Upper lobe of left lung (tissue), 6 donors: ENCODE measurements around the gene IKBKG. TPM values are rescaled to one million over a fixed set of nuclear protein-coding genes. Genes with fewer than 3 reads are reported as not detected.

ENCODE experiments used
- ATAC-seq, 2 donors: fragments of 200-7000 bp; cut with Tn5 transposase; one replicate each; pipeline ENCODE4 v1.9.1; 2022; ENCODE audit warnings: mild to moderate bottlenecking in 2 of 2, moderate library complexity in 2 of 2; ENCODE audit not compliant: low FRiP score in 2 of 2
- DNase-seq, 2 donors: peaks; one replicate each; pipeline ENCODE4 v3.0.0-alpha.2; 2019 to 2020
- H3K27ac ChIP-seq, 4 donors: fragments of 200-600 bp; sonication (generic); one replicate each; pipeline ENCODE4 v1.5.1; 2016 to 2019
- H3K27me3 ChIP-seq, 4 donors: fragments of 200-600 bp; sonication (generic); one replicate each; pipeline ENCODE4 v1.5.1; 2017 to 2019
- H3K36me3 ChIP-seq, 4 donors: fragments of 200-600 bp; sonication (generic); one replicate each; pipeline ENCODE4 v1.5.1; 2016 to 2019
- H3K4me1 ChIP-seq, 4 donors: fragments of 200-600 bp; sonication (generic); one replicate each; pipeline ENCODE4 v1.5.1; 2018 to 2019
- H3K4me3 ChIP-seq, 4 donors: fragments of 200-600 bp; sonication (generic); one replicate each; pipeline ENCODE4 v1.5.1; 2017 to 2019; ENCODE audit warnings: mild to moderate bottlenecking in 2 of 4, moderate library complexity in 1 of 4
- H3K9me3 ChIP-seq, 4 donors: fragments of 200-600 bp; sonication (generic); one replicate each; pipeline ENCODE4 v1.5.1; 2018 to 2019
- EP300 ChIP-seq, 4 donors: sonication (generic); formaldehyde crosslinking; IDR thresholded peaks; one replicate each; pipeline ENCODE4 v1.5.1; 2017; ENCODE audit warnings: antibody characterized with exemption in 4 of 4, control low read depth in 2 of 4
- POLR2A ChIP-seq, 4 donors: fragments of 450-650 bp; IDR thresholded peaks; one replicate each; pipeline ENCODE4 v1.5.1; 2016 to 2017; ENCODE audit warnings: antibody characterized with exemption in 4 of 4, mild to moderate bottlenecking in 2 of 4
- POLR2AphosphoS5 ChIP-seq, 2 donors: sonication (generic); formaldehyde crosslinking; IDR thresholded peaks; one replicate each; pipeline ENCODE4 v1.5.1; 2017; ENCODE audit warnings: antibody characterized with exemption in 2 of 2
- WGBS, 2 donors: methylation state at CpG; one replicate each; pipeline ENCODE4 v1.1.5; 2017 to 2018; 5-methylcytosine and 5-hydroxymethylcytosine counted together
- total RNA-seq, 6 donors: library from RNA; depleted of rRNA in 4 of 6; stranded (reverse); fragments of >200 nt in 4 of 6; gene quantifications; one replicate each; pipeline versions ENCODE4 v1.1.0 to v1.2.1, GENCODE V29; 2016 to 2021
- TF ChIP-seq, protein P1 (sequence below), 6 experiments: fragments of 450-650 bp in 4 of 6; fragments of 200-600 bp in 2 of 6; sonication (generic) in 2 of 6; IDR thresholded peaks; one replicate each; pipeline ENCODE4 v1.5.1; 2016 to 2019; ENCODE audit warnings: antibody characterized with exemption in 6 of 6
- donor health status: DM: no; HTN: no; CAD: no; lungs with moderate emphysema.
- donor health status: DM: no; HTN: yes; CAD: no; lungs with severe emphysema.

Gene IKBKG
- total RNA-seq, 6 donors from 2014 or later = 11.1 to 46.3 (median 39.7) TPM

DNA sequence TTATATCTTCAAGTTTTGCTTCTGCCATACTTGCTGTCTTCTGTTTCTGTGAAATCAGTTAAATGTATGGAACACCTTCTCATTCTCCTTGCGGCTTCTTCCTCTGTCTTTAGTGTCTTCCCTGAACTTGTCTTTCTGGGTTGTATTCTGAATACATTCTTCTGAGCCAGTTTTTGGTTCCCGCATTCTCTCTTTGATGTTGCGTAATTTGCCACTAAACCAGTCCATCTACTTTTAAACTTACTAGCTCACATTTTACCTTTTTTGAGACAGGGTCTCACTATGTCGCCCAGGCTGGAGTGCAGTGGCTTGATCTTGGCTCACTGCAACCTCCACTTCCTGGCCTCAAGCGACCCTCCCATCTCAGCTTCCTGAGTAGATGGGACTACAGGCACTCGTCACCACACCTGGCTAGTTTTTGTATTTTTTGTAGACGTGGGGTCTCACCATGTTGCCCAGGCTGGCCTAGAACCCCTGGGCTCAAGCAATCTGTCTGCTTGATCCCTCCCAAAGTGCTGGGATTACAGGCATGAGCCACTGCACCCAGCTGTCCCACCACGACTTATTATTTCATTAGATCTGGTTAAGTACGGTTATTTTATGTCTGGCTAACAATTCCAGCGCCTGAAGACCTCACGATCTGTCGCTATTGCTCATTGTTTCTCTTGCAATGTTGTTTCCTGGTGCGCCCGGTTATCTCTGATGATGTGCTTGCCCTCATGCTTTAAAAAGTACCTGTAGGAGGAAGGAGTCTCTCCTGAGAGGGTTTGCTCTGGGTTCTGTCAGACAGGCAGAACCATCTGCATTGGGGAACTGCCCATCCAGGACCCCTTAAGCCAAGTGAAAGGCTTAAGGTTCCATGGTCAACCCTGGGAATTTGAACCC is 21.6 kb upstream of the IKBKG start:
- DNase-seq (no peak), ATAC-seq (no peak)
- peaks cover 4 to 11% (median 5%) of the 10 kb centered on the region in 4 donors for H3K4me1 ChIP-seq
- H3K9me3 ChIP-seq = no peaks in the 10 kb centered on the region
- no peaks in the 10 kb centered on the region for H3K36me3 ChIP-seq
- TF ChIP-seq, protein P1, sequence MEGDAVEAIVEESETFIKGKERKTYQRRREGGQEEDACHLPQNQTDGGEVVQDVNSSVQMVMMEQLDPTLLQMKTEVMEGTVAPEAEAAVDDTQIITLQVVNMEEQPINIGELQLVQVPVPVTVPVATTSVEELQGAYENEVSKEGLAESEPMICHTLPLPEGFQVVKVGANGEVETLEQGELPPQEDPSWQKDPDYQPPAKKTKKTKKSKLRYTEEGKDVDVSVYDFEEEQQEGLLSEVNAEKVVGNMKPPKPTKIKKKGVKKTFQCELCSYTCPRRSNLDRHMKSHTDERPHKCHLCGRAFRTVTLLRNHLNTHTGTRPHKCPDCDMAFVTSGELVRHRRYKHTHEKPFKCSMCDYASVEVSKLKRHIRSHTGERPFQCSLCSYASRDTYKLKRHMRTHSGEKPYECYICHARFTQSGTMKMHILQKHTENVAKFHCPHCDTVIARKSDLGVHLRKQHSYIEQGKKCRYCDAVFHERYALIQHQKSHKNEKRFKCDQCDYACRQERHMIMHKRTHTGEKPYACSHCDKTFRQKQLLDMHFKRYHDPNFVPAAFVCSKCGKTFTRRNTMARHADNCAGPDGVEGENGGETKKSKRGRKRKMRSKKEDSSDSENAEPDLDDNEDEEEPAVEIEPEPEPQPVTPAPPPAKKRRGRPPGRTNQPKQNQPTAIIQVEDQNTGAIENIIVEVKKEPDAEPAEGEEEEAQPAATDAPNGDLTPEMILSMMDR (IDR thresholded peaks at IDR 0.05) = no peak
- TF ChIP-seq EP300 (IDR thresholded peaks at IDR 0.05) = no peak
- no peak for TF ChIP-seq POLR2A (IDR thresholded peaks at IDR 0.05)
- no peak for TF ChIP-seq POLR2AphosphoS5 (IDR thresholded peaks at IDR 0.05)
- no peak overlapping the region for H3K4me3 ChIP-seq
- 71 to 73% methylated on average over 13 to 14 of the region's 14 CpGs for WGBS, 2 donors
- no peaks in the 10 kb centered on the region for H3K27me3 ChIP-seq
- peak overlapping the region in 1 of 4 donors; percentile 27 for H3K27ac ChIP-seq

- H3K27me3 ChIP-seq = no peaks in the 10 kb centered on the region
- H3K36me3 ChIP-seq = peaks cover 0 to 4% (median under 1%) of the 10 kb centered on the region in 4 donors
- H3K4me3 ChIP-seq = peak overlapping the region in 3 of 4 donors; percentile 16 to 33 (median 27)
- peak in 1 of 2 donors; percentile 79 for DNase-seq
- WGBS, 2 donors = 13 to 27% methylated on average over 7 to 15 of the region's 15 CpGs
- TF ChIP-seq EP300 (IDR thresholded peaks at IDR 0.05) = no peak
- TF ChIP-seq, protein P1 (IDR thresholded peaks at IDR 0.05) = peak; percentile 35 to 53 (median 42)
- TF ChIP-seq POLR2A (IDR thresholded peaks at IDR 0.05) = peak in 1 of 4 donors; percentile 22
- no peak for TF ChIP-seq POLR2AphosphoS5 (IDR thresholded peaks at IDR 0.05)
- peak; percentile 81 to 94 for ATAC-seq
- H3K9me3 ChIP-seq = no peaks in the 10 kb centered on the region
- H3K27ac ChIP-seq = peak overlapping the region; percentile 60 to 77 (median 72)
- H3K4me1 ChIP-seq = peaks cover 4 to 11% (median 5%) of the 10 kb centered on the region in 4 donors
These were observed 20.3 kb upstream of the IKBKG start for GRCh38 chrX:154526901-154527675.

GRCh38 chrX:154529206-154529612 is 18.2 kb upstream of the IKBKG start:
- ATAC-seq (peak in 1 of 2 donors; percentile 59), DNase-seq (no peak)
- WGBS, 2 donors = 70 to 87% methylated on average over 5 of the region's 6 CpGs
- Histone ChIP-seq H3K9me3 (no peaks in the 10 kb centered on the region), H3K4me1 (peaks cover 4 to 11% (median 5%) of the 10 kb centered on the region in 4 donors), H3K27me3 (no peaks in the 10 kb centered on the region), H3K4me3 (no peak overlapping the region), H3K36me3 (peaks cover 0 to 22% (median 14%) of the 10 kb centered on the region in 4 donors), H3K27ac (no peak overlapping the region)
- TF ChIP-seq EP300 (IDR thresholded peaks at IDR 0.05) = no peak
- TF ChIP-seq, protein P1 (IDR thresholded peaks at IDR 0.05) = no peak
- TF ChIP-seq POLR2AphosphoS5 (IDR thresholded peaks at IDR 0.05) = no peak
- no peak for TF ChIP-seq POLR2A (IDR thresholded peaks at IDR 0.05)

DNA sequence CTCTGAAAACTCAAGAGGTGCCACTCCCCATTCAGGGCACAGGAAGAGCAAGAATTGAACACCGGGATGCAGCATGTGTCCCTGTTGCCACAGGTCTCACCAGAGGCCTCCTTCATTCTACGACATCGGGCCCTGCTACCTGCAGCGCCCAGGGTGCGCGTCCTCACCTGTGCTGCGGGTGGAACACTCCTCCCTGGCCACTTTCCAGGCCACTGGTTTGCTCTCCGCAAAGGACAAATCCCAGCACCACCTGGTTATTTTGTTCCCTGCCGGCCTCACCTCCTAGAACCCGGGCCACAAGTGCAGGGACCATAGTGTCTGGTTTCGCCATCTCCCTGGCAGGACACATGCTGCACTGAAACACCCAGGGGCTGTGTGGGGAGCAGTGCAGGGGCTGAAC is 17.1 kb upstream of the IKBKG start:
- DNase-seq (no peak), ATAC-seq (no peak)
- no peaks in the 10 kb centered on the region for H3K27me3 ChIP-seq
- H3K9me3 ChIP-seq = no peaks in the 10 kb centered on the region
- H3K36me3 ChIP-seq = peaks cover 0 to 31% (median 16%) of the 10 kb centered on the region in 4 donors
- H3K4me3 ChIP-seq = no peak overlapping the region
- H3K4me1 ChIP-seq = peaks cover 7 to 15% (median 9%) of the 10 kb centered on the region in 4 donors
- TF ChIP-seq POLR2AphosphoS5 (IDR thresholded peaks at IDR 0.05) (no peak), POLR2A (IDR thresholded peaks at IDR 0.05) (no peak), EP300 (IDR thresholded peaks at IDR 0.05) (no peak)
- TF ChIP-seq, protein P1 (IDR thresholded peaks at IDR 0.05) = no peak
- H3K27ac ChIP-seq = no peak overlapping the region
- WGBS, 2 donors = 83% methylated on average over 11 of the region's 11 CpGs; no CpG with 5 or more reads in 1 of the 2 donors
